Subcutaneous abdominal adipose tissue (tissue), 5 donors: Measurements from ENCODE around the gene P2RY1.

Experiments used
- H3K27ac ChIP-seq: one replicate; pipeline ENCODE4 v1.7.0; 2013; ENCODE audit warnings: low read depth, mild to moderate bottlenecking, inconsistent platforms, low read length, moderate library complexity
- H3K27me3 ChIP-seq, 5 donors: one replicate each; pipeline ENCODE4 v1.7.0; 2013; ENCODE audit warnings: low read length in 5 of 5, inconsistent platforms in 1 of 5; ENCODE audit not compliant: control insufficient read depth in 5 of 5, insufficient read depth in 4 of 5
- H3K36me3 ChIP-seq, 5 donors: one replicate each; pipeline ENCODE4 v1.7.0; 2013; ENCODE audit warnings: low read length in 5 of 5; ENCODE audit not compliant: control insufficient read depth in 5 of 5, insufficient read depth in 5 of 5
- H3K4me1 ChIP-seq, 5 donors: one replicate each; pipeline ENCODE4 v1.7.0; 2013; ENCODE audit warnings: low read length in 5 of 5, mild to moderate bottlenecking in 3 of 5, moderate library complexity in 1 of 5; ENCODE audit not compliant: control insufficient read depth in 5 of 5, insufficient read depth in 5 of 5
- H3K4me3 ChIP-seq, 5 donors: one replicate each; pipeline ENCODE4 v1.7.0; 2013; ENCODE audit warnings: low read length in 5 of 5, low read depth in 1 of 5
- H3K9ac ChIP-seq, 5 donors: one replicate each; pipeline ENCODE4 v1.7.0; 2013; ENCODE audit warnings: low read length in 5 of 5, mild to moderate bottlenecking in 4 of 5, moderate library complexity in 3 of 5
- H3K9me3 ChIP-seq, 5 donors: one replicate each; pipeline ENCODE4 v1.7.0; 2013; ENCODE audit warnings: low read length in 5 of 5; ENCODE audit not compliant: control insufficient read depth in 5 of 5
- donor health status: healthy.
- donor health status: healthy.
- donor health status: healthy.
- donor health status: healthy.
- donor health status: healthy.

Gene P2RY1

DNA sequence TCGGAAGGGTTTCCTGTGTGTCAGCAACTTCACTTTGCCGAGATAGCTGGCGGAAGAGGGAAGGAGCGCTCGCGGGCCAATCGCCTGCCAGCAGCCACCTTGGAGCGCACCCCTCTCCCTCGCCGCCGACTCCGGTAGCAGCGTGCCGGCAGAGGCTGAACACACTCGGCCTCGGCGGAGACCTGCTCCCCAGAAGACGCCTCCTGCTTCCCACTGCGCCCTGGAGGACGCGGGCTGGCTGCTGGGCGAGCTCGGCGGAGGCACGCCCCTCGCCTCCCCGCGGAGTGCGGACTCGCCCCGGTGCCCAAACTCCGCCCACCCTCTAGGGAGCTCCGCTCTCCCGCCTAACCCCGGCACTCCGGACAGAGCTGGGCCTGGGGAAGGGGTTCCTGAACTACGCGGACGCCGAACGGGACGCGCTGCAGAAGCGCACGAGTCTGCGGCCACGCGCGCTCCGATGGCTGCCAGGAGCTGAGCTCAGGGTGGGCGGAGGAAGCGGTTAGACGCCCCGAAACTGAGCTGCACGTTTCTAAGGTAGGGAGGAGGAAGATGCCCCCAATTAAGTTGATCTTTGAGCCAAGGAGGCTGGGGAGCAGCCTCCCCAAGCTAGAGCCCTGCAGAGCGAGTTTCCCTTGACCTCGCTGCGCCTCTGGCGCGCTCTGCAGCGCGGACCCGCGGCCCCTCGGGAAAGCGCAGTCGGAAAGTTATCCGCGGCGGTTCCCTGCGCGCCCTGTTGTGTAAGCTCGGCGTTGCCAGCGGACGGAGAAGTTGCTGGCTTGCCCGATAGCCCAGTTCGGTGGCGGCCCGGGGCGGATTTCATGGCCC lies at the start of gene P2RY1:
Gene P2RY1 (plus strand): TSS at position 356 of the 825 bp plus-strand sequence. CDS start 652 bp downstream, outside the sequence.
- Histone ChIP-seq H3K9me3 (no peaks in the 10 kb centered on the region), H3K27ac (no peak within 1 kb of the TSS), H3K36me3 (no peaks in the 10 kb centered on the region), H3K4me3 (peak within 1 kb of the TSS; percentile 87 to 99 (median 91)), H3K27me3 (no peaks in the 10 kb centered on the region), H3K4me1 (peaks cover 0 to 32% (median 21%) of the 10 kb centered on the region in 5 donors), H3K9ac (peak within 1 kb of the TSS in 4 of 5 donors; percentile 35 to 62 (median 43))

DNA sequence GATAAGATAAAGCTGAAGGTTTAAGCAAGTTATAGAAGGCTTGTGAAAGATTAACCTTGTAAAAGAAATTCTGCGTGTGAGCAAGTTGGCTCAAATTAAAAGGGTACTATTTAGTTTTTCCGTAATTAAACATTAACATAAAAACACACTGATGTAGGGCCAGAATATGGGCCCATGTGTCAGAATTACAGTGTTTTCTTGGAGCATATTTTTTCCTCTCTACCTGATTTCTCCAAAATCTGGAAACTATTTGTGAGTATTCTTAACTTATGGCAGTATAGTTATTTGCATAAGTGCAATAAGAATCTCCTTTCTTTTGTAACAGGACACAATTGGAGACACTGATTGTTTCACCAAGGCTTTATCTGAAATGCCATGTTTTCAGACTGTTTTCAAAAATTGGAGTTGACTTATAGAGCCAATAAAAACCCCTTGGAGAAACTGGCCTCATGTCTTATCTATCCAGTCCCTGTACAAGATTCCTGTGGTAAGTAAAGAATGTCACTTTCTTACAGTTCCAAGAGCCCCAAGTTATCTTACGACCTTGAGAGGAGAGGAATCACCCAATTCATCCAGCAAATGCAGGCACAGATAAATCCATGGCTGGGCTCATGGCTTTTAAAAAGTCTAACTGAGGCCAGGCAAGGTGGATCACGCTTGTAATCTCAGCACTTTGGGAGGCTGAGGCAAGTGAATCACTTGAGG lies 47.8 kb upstream of the P2RY1 start:
- H3K9ac ChIP-seq, result no peak overlapping the region
- H3K9me3 ChIP-seq, result peaks cover 0 to 7% (median 2%) of the 10 kb centered on the region in 5 donors
- no peaks in the 10 kb centered on the region for H3K4me1 ChIP-seq
- no peak overlapping the region for H3K4me3 ChIP-seq
- H3K27me3 ChIP-seq, result no peaks in the 10 kb centered on the region
- no peaks in the 10 kb centered on the region for H3K36me3 ChIP-seq
- no peak overlapping the region for H3K27ac ChIP-seq

DNA sequence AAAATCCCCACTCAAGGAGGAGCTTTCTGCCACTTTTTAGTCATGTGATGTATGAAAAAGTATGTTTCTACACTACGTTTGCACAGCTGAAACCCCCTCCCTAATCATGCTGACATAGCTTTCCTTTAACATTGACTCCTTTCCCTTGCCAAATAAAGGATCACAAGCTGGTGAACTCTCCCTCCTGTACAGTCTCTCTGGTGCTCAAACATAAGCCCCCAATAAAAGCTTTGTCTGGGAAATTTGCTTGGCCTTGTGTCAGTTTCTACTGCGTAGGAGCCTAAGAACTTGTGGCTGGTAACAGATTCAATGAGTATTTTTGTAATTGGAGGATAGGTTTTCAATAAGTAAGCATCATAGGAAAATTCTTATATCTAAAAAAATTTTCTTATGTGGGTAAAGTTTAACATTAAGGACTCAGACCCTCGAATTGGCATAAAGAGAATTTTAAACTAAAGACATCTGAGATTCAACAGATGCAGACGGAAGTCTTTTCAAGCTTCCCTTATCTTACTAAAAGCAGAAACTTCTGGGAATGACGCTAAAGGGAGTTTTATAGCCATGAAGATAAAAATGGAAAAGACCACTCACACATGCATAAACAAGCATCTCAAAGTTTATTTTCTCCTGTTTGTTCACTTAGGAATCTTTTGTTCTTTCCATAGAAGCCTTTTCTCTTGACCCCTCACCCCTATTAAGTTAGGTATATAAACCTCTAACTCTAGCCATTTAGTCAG lies 44.1 kb upstream of the P2RY1 start:
- no peaks in the 10 kb centered on the region for H3K36me3 ChIP-seq
- H3K4me3 ChIP-seq, result no peak overlapping the region

DNA sequence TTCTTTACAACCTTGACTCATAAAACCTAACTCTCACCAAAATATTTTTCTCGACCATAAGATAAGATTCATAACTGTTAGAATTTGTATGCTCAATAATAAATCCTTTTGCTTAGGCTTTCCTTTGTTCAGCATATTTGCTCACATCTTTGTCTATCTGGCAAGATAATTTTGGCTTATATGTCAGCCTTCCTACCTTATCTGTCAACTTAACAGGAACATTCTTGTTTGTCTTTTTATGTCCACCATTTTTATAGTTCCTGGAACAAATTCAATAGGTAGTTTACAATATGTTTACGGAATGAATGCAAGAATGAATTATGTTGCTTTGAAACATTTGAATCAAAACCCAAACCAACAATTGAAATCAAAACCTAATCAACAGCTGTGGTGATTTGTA lies 41.0 kb upstream of the P2RY1 start:
- Histone ChIP-seq H3K4me3 (no peak overlapping the region), H3K36me3 (no peaks in the 10 kb centered on the region), H3K27me3 (no peaks in the 10 kb centered on the region), H3K27ac (no peak overlapping the region), H3K4me1 (no peaks in the 10 kb centered on the region), H3K9me3 (no peaks in the 10 kb centered on the region), H3K9ac (no peak overlapping the region)

More for the DNA sequence above, 44.1 kb upstream of the P2RY1 start:
- no peak overlapping the region for H3K9ac ChIP-seq
- no peaks in the 10 kb centered on the region for H3K27me3 ChIP-seq
- no peaks in the 10 kb centered on the region for H3K4me1 ChIP-seq
- no peak overlapping the region for H3K27ac ChIP-seq
- H3K9me3 ChIP-seq, result peaks cover 0 to 7% (median 2%) of the 10 kb centered on the region in 5 donors

GRCh38 chr3:152797751-152798432 lies 37.0 kb upstream of the P2RY1 start:
- Histone ChIP-seq H3K4me3 (no peak overlapping the region), H3K9me3 (no peaks in the 10 kb centered on the region)

DNA sequence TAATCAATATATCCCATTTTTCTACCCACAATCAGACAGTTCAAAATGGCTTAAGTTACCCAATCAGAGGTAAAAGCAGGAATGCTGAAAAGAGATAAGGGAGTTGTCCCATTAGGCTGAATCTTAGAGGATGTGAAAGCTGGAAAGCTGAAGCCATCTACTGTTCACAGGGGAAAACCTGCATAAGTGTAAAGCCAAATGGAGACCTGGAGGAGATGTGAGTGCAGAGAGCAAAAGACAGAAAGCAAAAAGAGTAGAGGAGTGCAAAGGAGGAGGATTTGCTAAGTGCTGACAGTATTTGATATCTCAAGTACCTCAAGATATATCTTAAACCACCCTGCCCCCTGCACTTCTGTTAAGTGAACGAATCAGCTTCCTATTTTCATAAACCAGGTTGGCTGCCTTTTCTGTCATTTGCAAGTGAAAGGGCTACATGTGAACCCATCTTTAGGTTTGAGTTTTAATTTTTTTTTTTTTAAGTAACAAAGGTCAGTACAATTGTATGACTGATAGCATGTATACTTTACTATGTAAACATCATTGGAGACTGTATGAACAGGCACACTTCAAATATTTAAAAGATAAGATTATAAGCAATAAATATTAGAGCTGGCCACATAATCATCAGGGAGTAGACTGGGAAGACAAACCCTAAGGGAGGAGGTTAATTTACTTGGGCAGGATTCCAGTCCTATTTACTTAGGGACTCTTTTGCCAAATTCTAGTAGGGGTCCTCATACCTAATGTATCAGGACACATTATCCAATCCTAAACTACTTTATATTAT lies 22.8 kb upstream of the P2RY1 start:
- no peak overlapping the region for H3K4me3 ChIP-seq
- H3K9ac ChIP-seq, result no peak overlapping the region
- H3K36me3 ChIP-seq, result no peaks in the 10 kb centered on the region
- H3K27ac ChIP-seq, result no peak overlapping the region
- H3K9me3 ChIP-seq, result no peaks in the 10 kb centered on the region
- no peaks in the 10 kb centered on the region for H3K4me1 ChIP-seq
- H3K27me3 ChIP-seq, result no peaks in the 10 kb centered on the region

More at GRCh38 chr3:152797751-152798432, 37.0 kb upstream of the P2RY1 start:
- Histone ChIP-seq H3K27ac (no peak overlapping the region), H3K27me3 (no peaks in the 10 kb centered on the region), H3K9ac (no peak overlapping the region), H3K36me3 (no peaks in the 10 kb centered on the region), H3K4me1 (no peaks in the 10 kb centered on the region)

DNA sequence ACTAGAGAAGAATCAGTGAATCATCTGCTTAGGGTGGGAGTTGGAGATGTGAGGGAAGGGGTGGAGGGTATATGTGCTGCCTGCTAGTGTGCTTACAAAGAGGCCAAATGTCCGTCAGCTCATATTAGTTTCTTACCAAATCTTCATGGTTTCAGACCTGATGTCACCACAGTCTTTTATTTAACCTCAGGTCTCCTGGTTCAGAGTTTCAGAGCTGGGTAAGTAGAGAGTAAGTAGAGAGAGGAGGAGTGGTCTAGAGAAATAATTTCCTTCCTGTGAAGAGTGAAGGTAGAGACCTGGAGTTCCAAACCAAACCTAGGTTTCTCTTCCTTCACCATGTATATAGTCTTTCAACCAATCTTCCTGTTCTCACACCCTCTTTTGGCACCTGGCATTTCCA lies 17.5 kb upstream of the P2RY1 start:
- Histone ChIP-seq H3K36me3 (no peaks in the 10 kb centered on the region), H3K4me3 (no peak overlapping the region), H3K27me3 (no peaks in the 10 kb centered on the region), H3K9ac (no peak overlapping the region), H3K4me1 (no peaks in the 10 kb centered on the region), H3K9me3 (no peaks in the 10 kb centered on the region), H3K27ac (no peak overlapping the region)

- Histone ChIP-seq H3K4me1 (no peaks in the 10 kb centered on the region), H3K36me3 (no peaks in the 10 kb centered on the region), H3K4me3 (no peak overlapping the region), H3K9ac (no peak overlapping the region), H3K27me3 (no peaks in the 10 kb centered on the region), H3K9me3 (no peaks in the 10 kb centered on the region), H3K27ac (no peak overlapping the region)
Measured at GRCh38 chr3:152818027-152818426, 16.9 kb upstream of the P2RY1 start.

GRCh38 chr3:152823173-152823572 lies 11.8 kb upstream of the P2RY1 start:
- Histone ChIP-seq H3K27ac (no peak overlapping the region), H3K4me3 (no peak overlapping the region), H3K9ac (no peak overlapping the region), H3K36me3 (no peaks in the 10 kb centered on the region), H3K27me3 (no peaks in the 10 kb centered on the region), H3K4me1 (peaks cover 0 to 12% (median 0%) of the 10 kb centered on the region in 5 donors), H3K9me3 (no peaks in the 10 kb centered on the region)
